SK-N-SH treated with all-trans-retinoic acid at 6 μM for 48 hours (cell line): Measurements from ENCODE around the gene FGF2.
"Not testable (repeated sequence)": the region's sequence is repeated elsewhere in the genome, so short reads cannot be mapped to it uniquely, and the experiment has no call there.

ENCODE experiments used
- BACH2 ChIP-seq: fragments of 250-450 bp; sonication (Bioruptor Pico); IDR thresholded peaks from 2 replicates; pipeline ENCODE4 v1.9.0; 2021; ENCODE audit warnings: mild to moderate bottlenecking, borderline replicate concordance
- CREB5 ChIP-seq: fragments of 250-450 bp; sonication (Bioruptor Pico); IDR thresholded peaks from 2 replicates; pipeline ENCODE4 v1.5.1; 2020; ENCODE audit warnings: low read depth, mild to moderate bottlenecking, moderate library complexity
- PATZ1 ChIP-seq: fragments of 250-450 bp; sonication (Bioruptor Pico); IDR thresholded peaks from 2 replicates; pipeline ENCODE4 v1.8.0; 2020; ENCODE audit warnings: mild to moderate bottlenecking, moderate library complexity, borderline replicate concordance
- TOX ChIP-seq: fragments of 250-450 bp; sonication (Bioruptor Pico); IDR thresholded peaks from 2 replicates; pipeline ENCODE4 v1.8.0; 2021; ENCODE audit warnings: mild to moderate bottlenecking, moderate library complexity, borderline replicate concordance
- ZFP3 ChIP-seq: fragments of 250-450 bp; sonication (Bioruptor Pico); IDR thresholded peaks from 2 replicates; pipeline ENCODE4 v1.5.0; 2020; ENCODE audit warnings: mild to moderate bottlenecking, moderate library complexity
- ZFP30 ChIP-seq: fragments of 450-650 bp; formaldehyde crosslinking; IDR thresholded peaks from 2 replicates; pipeline ENCODE4 v1.5.0; 2022; ENCODE audit warnings: mild to moderate bottlenecking, moderate library complexity
- ZNF565 ChIP-seq: fragments of 450-650 bp; formaldehyde crosslinking; conservative IDR thresholded peaks from 2 replicates; pipeline ENCODE4 v1.5.0; 2020; ENCODE audit warnings: low read depth, mild to moderate bottlenecking, moderate library complexity

GRCh38 chr4:122868235-122868634 lies 41.6 kb downstream of the FGF2 start:
- not testable (repeated sequence) for TF ChIP-seq ZNF565 (CRISPR knock-in tag); PATZ1; ZFP30 (CRISPR knock-in tag); CREB5 (CRISPR knock-in tag); BACH2; ZFP3 (CRISPR knock-in tag); TOX
